K562 (cell line): ENCODE data around the gene NUBPL. TPM values are rescaled to one million over a fixed set of nuclear protein-coding genes. Genes with fewer than 3 reads are reported as not detected.

ENCODE experiments used
- ATAC-seq: fragments of 200-7000 bp; cut with Tn5 transposase; 3 replicates; pipeline ENCODE4 v1.9.1; 2020; ENCODE audit warnings: moderate library complexity
- BruUV-seq: library from RNA; stranded (reverse); fragments of 400-500 nt; replicated peaks from 2 replicates; lab custom pipeline; 2021; lab: Mats Ljungman, UMichigan
- CTCF ChIA-PET: fragments of 300-600 bp; formaldehyde crosslinking; extraction: SDS; loops from one replicate; lab custom pipeline; 2021; ENCODE audit warnings: low intra/inter-chr PET ratio; lab: Yijun Ruan, JAX
- POLR2A ChIA-PET: fragments of 300-600, 350-650 bp; sonication (Branson Sonifier 250); formaldehyde crosslinking; extraction: SDS; loops from one replicate; lab custom pipeline; 2021; ENCODE audit warnings: antibody characterized with exemption, inconsistent platforms; lab: Yijun Ruan, JAX
- DNase-seq, 4 experiments: peaks; one replicate each; pipeline versions ENCODE4 v3.0.0 to v3.0.0-alpha.2; 2011 to 2018; ENCODE audit warnings: low spot score in 3 of 4, mixed read lengths in 3 of 4; ENCODE audit errors: extremely low read depth in 1 of 4
- FAIRE-seq: peaks from 2 replicates; lab custom pipeline; 2011; peaks lifted over from hg19 to GRCh38; lab: Jason Lieb, UNC
- H2AFZ ChIP-seq: 2 replicates; pipeline ENCODE4 v1.6.0; 2011; ENCODE audit warnings: low read depth, low read length, control low read depth, inconsistent platforms
- H3K27ac ChIP-seq: fragments of 200-600 bp; 3 replicates; pipeline ENCODE4 v1.8.0; 2011; ENCODE audit warnings: low read depth, mild to moderate bottlenecking, control low read depth, inconsistent platforms, low read length, moderate library complexity, mixed read lengths; ENCODE audit errors: extremely low read depth
- H3K27me3 ChIP-seq, 2 experiments: fragments of 300-600 bp in 1 of 2; 2 replicates in 1 of 2; 3 replicates in 1 of 2; pipeline versions ENCODE4 v1.6.0 to v1.8.0; 2011; ENCODE audit warnings: inconsistent platforms in 2 of 2, low read length in 2 of 2, mild to moderate bottlenecking in 1 of 2, mixed read lengths in 1 of 2, moderate library complexity in 1 of 2; ENCODE audit not compliant: control insufficient read depth in 2 of 2, insufficient read depth in 2 of 2
- H3K36me3 ChIP-seq: fragments of 300-600 bp; 3 replicates; pipeline ENCODE4 v1.8.0; 2011; ENCODE audit warnings: mild to moderate bottlenecking, low read length, inconsistent platforms; ENCODE audit not compliant: control insufficient read depth, insufficient read depth
- H3K4me1 ChIP-seq, 2 experiments: fragments of 200-600 bp in 1 of 2; replicated peaks in 1 of 2; 2 replicates in 1 of 2; 3 replicates in 1 of 2; pipeline versions ENCODE4 v1.5.1 to v1.8.0; 2011; ENCODE audit warnings: inconsistent platforms in 2 of 2, low read length in 2 of 2, mild to moderate bottlenecking in 1 of 2, mixed read lengths in 1 of 2, moderate library complexity in 1 of 2; ENCODE audit not compliant: control insufficient read depth in 2 of 2, insufficient read depth in 2 of 2
- H3K4me2 ChIP-seq: 2 replicates; pipeline ENCODE4 v1.6.1; 2011; ENCODE audit warnings: low read length, control low read depth, inconsistent platforms, mixed read lengths; ENCODE audit not compliant: insufficient read depth
- H3K4me3 ChIP-seq: fragments of 200-600 bp; sonication (generic), shearing (Covaris generic); 2 replicates; pipeline ENCODE4 v1.5.1; 2016; ENCODE audit warnings: control low read depth, inconsistent platforms
- H3K79me2 ChIP-seq: fragments of 200-600 bp; 3 replicates; pipeline ENCODE4 v1.8.0; 2011; ENCODE audit warnings: low read length, inconsistent platforms; ENCODE audit not compliant: control insufficient read depth, insufficient read depth
- H3K9ac ChIP-seq, 2 experiments: 2 replicates each; pipeline versions ENCODE4 v1.6.0 to v1.6.1; 2011; ENCODE audit warnings: low read depth in 2 of 2, low read length in 2 of 2, control low read depth in 1 of 2, inconsistent platforms in 1 of 2, mild to moderate bottlenecking in 1 of 2, mixed read lengths in 1 of 2; ENCODE audit not compliant: insufficient read depth in 1 of 2
- H3K9me1 ChIP-seq: one replicate; pipeline ENCODE4 v1.6.0; 2011; ENCODE audit warnings: inconsistent platforms, mild to moderate bottlenecking, low read length, moderate library complexity; ENCODE audit not compliant: control insufficient read depth, insufficient read depth
- H3K9me3 ChIP-seq: replicated peaks from 2 replicates; pipeline ENCODE4 v1.5.1; 2011; ENCODE audit warnings: low read depth, low read length, inconsistent platforms; ENCODE audit not compliant: control insufficient read depth, insufficient read depth
- H4K20me1 ChIP-seq: replicated peaks from 2 replicates; pipeline ENCODE4 v1.6.1; 2011; ENCODE audit warnings: low read length, inconsistent platforms, mixed read lengths; ENCODE audit not compliant: control insufficient read depth, insufficient read depth
- DIDO1 ChIP-seq: fragments of 450-650 bp; IDR thresholded peaks from 2 replicates; pipeline ENCODE4 v1.6.1; 2016; ENCODE audit warnings: low read depth, missing biosample characterization, missing genetic modification characterization
- GATAD2A ChIP-seq: fragments of 450-650 bp; IDR thresholded peaks from 2 replicates; pipeline ENCODE4 v1.6.1; 2017
- GTF2E2 ChIP-seq: fragments of 200-800 bp; sonication (Bioruptor generic); IDR thresholded peaks from 2 replicates; pipeline ENCODE4 v1.6.1; 2016; ENCODE audit warnings: missing genetic modification characterization, missing compliant biosample characterization
- HNRNPUL1 ChIP-seq: fragments of 200-400 bp; formaldehyde crosslinking; IDR thresholded peaks from 2 replicates; pipeline ENCODE4 v1.6.1; 2017; ENCODE audit warnings: low read length
- LARP7 ChIP-seq: fragments of 450-650 bp; IDR thresholded peaks from 2 replicates; pipeline ENCODE4 v1.6.1; 2016
- MIER1 ChIP-seq: fragments of 450-650 bp; IDR thresholded peaks from 2 replicates; pipeline ENCODE4 v1.6.1; 2016; ENCODE audit warnings: antibody characterized with exemption, mild to moderate bottlenecking, low read depth
- NFIC ChIP-seq: fragments of 450-650 bp; IDR thresholded peaks from 2 replicates; pipeline ENCODE4 v1.6.1; 2017; ENCODE audit warnings: mild to moderate bottlenecking, inconsistent platforms
- NR1H2 ChIP-seq: sonication (generic); formaldehyde crosslinking; IDR thresholded peaks from 2 replicates; pipeline ENCODE4 v1.4.0; 2020; ENCODE audit warnings: mild to moderate bottlenecking, missing genetic modification reagents
- RFX7 ChIP-seq: fragments of 250-450 bp; sonication (Bioruptor Pico); IDR thresholded peaks from 2 replicates; pipeline ENCODE4 v1.5.1; 2021; ENCODE audit warnings: mild to moderate bottlenecking
- SMAD1 ChIP-seq: fragments of 150-350 bp; IDR thresholded peaks from 2 replicates; pipeline ENCODE4 v1.6.1; 2014; ENCODE audit warnings: low read length, low read depth; ENCODE audit not compliant: partially characterized antibody
- SMAD4 ChIP-seq: fragments of 250-450 bp; sonication (Bioruptor Pico); conservative IDR thresholded peaks from 2 replicates; pipeline ENCODE4 v1.8.0; 2021; ENCODE audit warnings: inconsistent platforms, mild to moderate bottlenecking, moderate library complexity
- TAF9B ChIP-seq: fragments of 450-650 bp; IDR thresholded peaks from 2 replicates; pipeline ENCODE4 v1.6.1; 2018; ENCODE audit warnings: mild to moderate bottlenecking; ENCODE audit not compliant: partially characterized antibody
- ZBTB1 ChIP-seq: sonication (generic); formaldehyde crosslinking; IDR thresholded peaks from 2 replicates; pipeline ENCODE4 v1.8.1; 2023; ENCODE audit warnings: missing genetic modification reagents, low read depth, mild to moderate bottlenecking, borderline replicate concordance
- ZNF23 ChIP-seq: fragments of 250-450 bp; sonication (Bioruptor Pico); IDR thresholded peaks from 2 replicates; pipeline ENCODE4 v1.4.0; 2020; ENCODE audit warnings: mild to moderate bottlenecking
- ZNF3 ChIP-seq: fragments of 250-450 bp; sonication (Bioruptor Pico); IDR thresholded peaks from 2 replicates; pipeline ENCODE4 v1.5.0; 2021; ENCODE audit warnings: mild to moderate bottlenecking, moderate library complexity
- ZNF431 ChIP-seq: sonication (generic); formaldehyde crosslinking; IDR thresholded peaks from 2 replicates; pipeline ENCODE4 v1.8.0; 2022; ENCODE audit warnings: mild to moderate bottlenecking, missing genetic modification reagents
- ZNF79 ChIP-seq: fragments of 250-450 bp; sonication (Bioruptor Pico); IDR thresholded peaks from 2 replicates; pipeline ENCODE4 v1.4.0; 2020; ENCODE audit warnings: low read depth, mild to moderate bottlenecking, moderate library complexity
- WGBS: fragments of 100-300 bp; shearing (Covaris generic); methylation state at CpG from one replicate; pipeline ENCODE4 v1.1.6; 2016; ENCODE audit warnings: low coverage, mixed read lengths; ENCODE audit not compliant: insufficient coverage; ENCODE audit errors: missing lambda C conversion rate; 5-methylcytosine and 5-hydroxymethylcytosine counted together
- in situ Hi-C: fragments of 300-500 bp; cut with MboI; formaldehyde crosslinking; loops from 4 replicates; pipeline ENCODE4 v1.15.0; 2018; ENCODE audit warnings: inconsistent platforms, mixed read lengths
- intact Hi-C: fragments of 100-400 bp; cut with micrococcal nuclease; formaldehyde crosslinking; loops from 2 replicates; pipeline ENCODE4 v1.14.2; 2022
- polyA plus RNA-seq, 8 experiments: library from polyadenylated mRNA; depleted of rRNA in 4 of 8; stranded (reverse) in 5 of 8; unstranded in 3 of 8; fragments of >200 nt; fragmentation: Nextera tagmentation in 2 of 8; fragmentation: Illumina TruSeq in 1 of 8; extraction: Ambion mirVana in 2 of 8; extraction: Trizol in 1 of 8; gene quantifications; 2 replicates each; pipeline versions ENCODE4 v1.2.1 to v1.2.3, GENCODE V29; 2011 to 2014; ENCODE audit warnings: inconsistent platforms in 1 of 8, missing spikeins in 1 of 8
- total RNA-seq, 7 experiments: library from RNA; depleted of rRNA in 6 of 7; stranded (reverse); fragments of >200 nt in 6 of 7; fragmentation: Illumina TruSeq in 2 of 7; extraction: Trizol in 2 of 7; gene quantifications; 2 replicates each; pipeline versions ENCODE4 v1.2.1 to v1.2.3, GENCODE V29; 2011 to 2021; ENCODE audit warnings: low replicate concordance in 1 of 7
- TF ChIP-seq, protein P1 (sequence below): fragments of 450-650 bp; IDR thresholded peaks from 2 replicates; pipeline ENCODE4 v1.6.1; 2017; ENCODE audit warnings: antibody characterized with exemption

The NUBPL gene
- total and polyA plus RNA-seq, 9 of the 15 experiments (the other 6 are each of a cell fraction or from before 2014, with no cell fraction given), result 3.2 to 8.7 (median 6.1) TPM

DNA sequence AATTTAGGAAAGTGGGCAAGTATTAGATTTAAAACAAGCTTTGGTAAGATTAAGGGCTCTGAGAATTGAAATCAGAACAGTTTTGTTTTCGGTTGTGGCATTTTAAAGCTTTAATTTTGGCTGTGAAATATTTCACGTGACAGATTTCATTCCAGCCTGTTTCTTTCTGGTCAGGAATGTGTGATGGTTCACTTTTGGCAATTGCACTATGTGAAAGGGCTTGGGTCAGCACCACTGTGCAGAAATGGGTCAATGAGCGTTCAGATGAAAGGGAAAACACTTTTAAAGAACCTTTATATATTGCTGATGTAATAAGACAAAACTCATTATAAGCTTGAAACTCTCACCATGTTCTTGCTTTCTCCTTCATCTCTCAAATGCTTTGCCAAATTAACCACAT lies 17.1 kb downstream of the NUBPL start:
- CTCF ChIA-PET, result no interaction called here
- Histone ChIP-seq H4K20me1 (no peaks in the 10 kb centered on the region), H3K4me2 (no peak overlapping the region), H2AFZ (no peak overlapping the region), H3K27me3 (no peaks in the 10 kb centered on the region), H3K79me2 (no peaks in the 10 kb centered on the region), H3K36me3 (no peaks in the 10 kb centered on the region), H3K4me3 (no peak overlapping the region), H3K9me1 (no peaks in the 10 kb centered on the region), H3K9ac (no peak overlapping the region), H3K9me3 (no peaks in the 10 kb centered on the region), H3K4me1 (no peaks in the 10 kb centered on the region), H3K27ac (no peak overlapping the region)
- POLR2A ChIA-PET, result interaction anchor here (1.4 kb wide), 1 partner anchor 8 kb away, joined by 4 read pairs; no protein-coding TSS in a partner anchor
- intact Hi-C loops, result no loop called here
- 26% methylated on average over 3 of the region's 3 CpGs for whole genome bisulfite sequencing
- in situ Hi-C loops, result no loop called here
- ATAC-seq (no peak), FAIRE-seq (no peak), DNase-seq (no peak)
- TF ChIP-seq GTF2E2 (tag), result no peak
- TF ChIP-seq, protein P1, sequence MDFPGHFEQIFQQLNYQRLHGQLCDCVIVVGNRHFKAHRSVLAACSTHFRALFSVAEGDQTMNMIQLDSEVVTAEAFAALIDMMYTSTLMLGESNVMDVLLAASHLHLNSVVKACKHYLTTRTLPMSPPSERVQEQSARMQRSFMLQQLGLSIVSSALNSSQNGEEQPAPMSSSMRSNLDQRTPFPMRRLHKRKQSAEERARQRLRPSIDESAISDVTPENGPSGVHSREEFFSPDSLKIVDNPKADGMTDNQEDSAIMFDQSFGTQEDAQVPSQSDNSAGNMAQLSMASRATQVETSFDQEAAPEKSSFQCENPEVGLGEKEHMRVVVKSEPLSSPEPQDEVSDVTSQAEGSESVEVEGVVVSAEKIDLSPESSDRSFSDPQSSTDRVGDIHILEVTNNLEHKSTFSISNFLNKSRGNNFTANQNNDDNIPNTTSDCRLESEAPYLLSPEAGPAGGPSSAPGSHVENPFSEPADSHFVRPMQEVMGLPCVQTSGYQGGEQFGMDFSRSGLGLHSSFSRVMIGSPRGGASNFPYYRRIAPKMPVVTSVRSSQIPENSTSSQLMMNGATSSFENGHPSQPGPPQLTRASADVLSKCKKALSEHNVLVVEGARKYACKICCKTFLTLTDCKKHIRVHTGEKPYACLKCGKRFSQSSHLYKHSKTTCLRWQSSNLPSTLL, result no peak
- no peak for TF ChIP-seq MIER1
- no peak for TF ChIP-seq SMAD1
- no peak for TF ChIP-seq ZNF23 (CRISPR knock-in tag)
- TF ChIP-seq RFX7 (CRISPR knock-in tag), result no peak
- TF ChIP-seq ZBTB1, result no peak
- no peak for TF ChIP-seq SMAD4 (CRISPR knock-in tag)
- no peak for TF ChIP-seq TAF9B
- TF ChIP-seq ZNF431, result no peak
- no peak for TF ChIP-seq ZNF79 (CRISPR knock-in tag)
- TF ChIP-seq GATAD2A, result no peak
- TF ChIP-seq DIDO1, result no peak
- no peak for TF ChIP-seq LARP7
- TF ChIP-seq NFIC, result no peak
- TF ChIP-seq ZNF3 (CRISPR knock-in tag), result no peak
- TF ChIP-seq HNRNPUL1, result no peak
- no peak for TF ChIP-seq NR1H2 (CRISPR knock-in tag)
- BruUV-seq, result no TSS peak
